SU-DHL-6 (cell line): Measurements from ENCODE around the gene DMP1.

ENCODE experiments used
- H2AFZ ChIP-seq: fragments of 200-600 bp; sonication (generic); 2 replicates; pipeline ENCODE4 v1.6.1; 2014; ENCODE audit warnings: low read depth, mild to moderate bottlenecking, moderate library complexity, mixed read lengths, antibody characterized with exemption, low read length; ENCODE audit not compliant: severe bottlenecking
- H3F3A ChIP-seq: fragments of 200-600 bp; shearing (Covaris generic); 2 replicates; pipeline ENCODE4 v1.6.0; 2016; ENCODE audit warnings: antibody characterized with exemption, mild to moderate bottlenecking; ENCODE audit not compliant: insufficient read depth
- H3K27ac ChIP-seq: fragments of 200-600 bp; sonication (generic); 2 replicates; pipeline ENCODE4 v1.5.1; 2016; ENCODE audit warnings: low read depth, mild to moderate bottlenecking, low read length, moderate library complexity, mixed read lengths
- H3K27me3 ChIP-seq: fragments of 200-600 bp; sonication (generic), shearing (Covaris generic); 2 replicates; pipeline ENCODE4 v1.6.0; 2014; ENCODE audit warnings: mild to moderate bottlenecking, low read length
- H3K36me3 ChIP-seq: fragments of 200-600 bp; sonication (generic); 2 replicates; pipeline ENCODE4 v1.6.1; 2014; ENCODE audit warnings: mild to moderate bottlenecking, low read length, mixed read lengths
- H3K4me2 ChIP-seq: fragments of 300-600, 200-600 bp; shearing (Covaris generic), sonication (generic); 2 replicates; pipeline ENCODE4 v1.6.0; 2014; ENCODE audit warnings: low read length, low read depth, mild to moderate bottlenecking; ENCODE audit not compliant: poor library complexity, severe bottlenecking
- H3K4me3 ChIP-seq: fragments of 200-600 bp; sonication (generic); 2 replicates; pipeline ENCODE4 v1.5.1; 2014; ENCODE audit warnings: antibody characterized with exemption, low read length, mild to moderate bottlenecking, mixed read lengths; ENCODE audit not compliant: insufficient read depth, poor library complexity, severe bottlenecking
- H3K79me2 ChIP-seq: fragments of 200-600 bp; sonication (generic); 2 replicates; pipeline ENCODE4 v1.6.1; 2014; ENCODE audit warnings: mild to moderate bottlenecking, low read length, moderate library complexity; ENCODE audit not compliant: insufficient read depth
- H3K9ac ChIP-seq: fragments of 200-600 bp; sonication (generic); 2 replicates; pipeline ENCODE4 v1.7.0; 2014; ENCODE audit warnings: mild to moderate bottlenecking, low read length
- H3K9me2 ChIP-seq: fragments of 200-600 bp; sonication (generic); replicated peaks from 2 replicates; pipeline ENCODE4 v1.6.1; 2014; ENCODE audit warnings: low read length; ENCODE audit not compliant: insufficient read depth
- H3K9me3 ChIP-seq: fragments of 200-600 bp; sonication (generic); 2 replicates; pipeline ENCODE4 v1.6.1; 2014; ENCODE audit warnings: low read length, mixed read lengths; ENCODE audit not compliant: insufficient read depth
- H4K20me1 ChIP-seq: fragments of 200-600 bp; sonication (generic); 2 replicates; pipeline ENCODE4 v1.6.1; 2014; ENCODE audit warnings: low read depth, mild to moderate bottlenecking, antibody characterized with exemption, low read length, moderate library complexity, mixed read lengths
- CTCF ChIP-seq: fragments of 200-600 bp; sonication (generic); IDR thresholded peaks from one replicate; pipeline ENCODE4 v1.5.1; 2017; ENCODE audit warnings: antibody characterized with exemption, mild to moderate bottlenecking, low read length, moderate library complexity; ENCODE audit not compliant: insufficient read depth, poor library complexity, severe bottlenecking
- EZH2phosphoT487 ChIP-seq: fragments of 200-600 bp; sonication (generic), shearing (Covaris generic); conservative IDR thresholded peaks from 2 replicates; pipeline ENCODE4 v1.6.1; 2018; ENCODE audit warnings: mild to moderate bottlenecking, antibody characterized with exemption, low read length, moderate library complexity, mixed read lengths

Gene DMP1

GRCh38 chr4:87657525-87657924 is 7.4 kb downstream of the DMP1 start:
- no peak overlapping the region for H3K27ac ChIP-seq
- H3K9me2 ChIP-seq = no peaks in the 10 kb centered on the region
- no peaks in the 10 kb centered on the region for H3K9me3 ChIP-seq
- no peaks in the 10 kb centered on the region for H3F3A ChIP-seq
- no peaks in the 10 kb centered on the region for H3K79me2 ChIP-seq
- TF ChIP-seq CTCF = no peak
- no peak for TF ChIP-seq EZH2phosphoT487
- H4K20me1 ChIP-seq = no peaks in the 10 kb centered on the region
- no peak overlapping the region for H2AFZ ChIP-seq
- no peaks in the 10 kb centered on the region for H3K36me3 ChIP-seq
- no peaks in the 10 kb centered on the region for H3K27me3 ChIP-seq
- H3K4me3 ChIP-seq = no peak overlapping the region
- H3K4me2 ChIP-seq = no peak overlapping the region
- no peak overlapping the region for H3K9ac ChIP-seq

- no peak overlapping the region for H3K9ac ChIP-seq
- no peak overlapping the region for H3K4me2 ChIP-seq
- no peaks in the 10 kb centered on the region for H3K36me3 ChIP-seq
- H3K9me3 ChIP-seq = no peaks in the 10 kb centered on the region
- H3F3A ChIP-seq = no peaks in the 10 kb centered on the region
- H3K79me2 ChIP-seq = no peaks in the 10 kb centered on the region
- no peak overlapping the region for H3K4me3 ChIP-seq
- H2AFZ ChIP-seq = no peak overlapping the region
- no peaks in the 10 kb centered on the region for H3K9me2 ChIP-seq
- no peaks in the 10 kb centered on the region for H4K20me1 ChIP-seq
- no peaks in the 10 kb centered on the region for H3K27me3 ChIP-seq
- H3K27ac ChIP-seq = no peak overlapping the region
- TF ChIP-seq CTCF = no peak
- no peak for TF ChIP-seq EZH2phosphoT487
Measured at GRCh38 chr4:87659247-87659931, 9.3 kb downstream of the DMP1 start.

DNA sequence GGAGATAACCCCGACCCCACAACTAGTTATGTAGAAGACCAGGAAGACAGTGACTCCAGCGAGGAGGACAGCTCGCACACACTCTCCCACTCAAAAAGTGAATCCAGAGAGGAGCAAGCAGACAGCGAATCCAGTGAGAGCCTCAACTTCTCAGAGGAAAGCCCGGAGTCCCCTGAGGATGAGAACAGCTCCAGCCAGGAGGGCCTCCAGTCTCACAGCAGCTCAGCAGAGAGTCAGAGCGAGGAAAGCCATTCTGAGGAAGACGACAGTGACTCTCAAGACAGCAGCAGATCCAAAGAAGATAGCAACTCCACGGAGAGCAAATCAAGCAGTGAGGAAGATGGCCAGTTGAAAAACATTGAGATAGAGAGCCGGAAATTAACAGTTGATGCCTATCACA is 12.8 kb downstream of the DMP1 start:
- no peaks in the 10 kb centered on the region for H4K20me1 ChIP-seq
- H3K27me3 ChIP-seq = no peaks in the 10 kb centered on the region
- H3K9me3 ChIP-seq = no peaks in the 10 kb centered on the region
- no peak overlapping the region for H3K9ac ChIP-seq
- H2AFZ ChIP-seq = no peak overlapping the region
- no peak overlapping the region for H3K4me3 ChIP-seq
- no peaks in the 10 kb centered on the region for H3K36me3 ChIP-seq
- no peaks in the 10 kb centered on the region for H3K79me2 ChIP-seq
- H3F3A ChIP-seq = no peaks in the 10 kb centered on the region
- H3K27ac ChIP-seq = no peak overlapping the region
- no peaks in the 10 kb centered on the region for H3K9me2 ChIP-seq
- H3K4me2 ChIP-seq = no peak overlapping the region
- TF ChIP-seq EZH2phosphoT487 (no peak), CTCF (no peak)
